GM21717 (cell line): ENCODE results near the gene ANAPC1.
"Not testable (repeated sequence)": the region's sequence is repeated elsewhere in the genome, so short reads cannot be mapped to it uniquely, and the experiment has no call there.

Experiments
- ATAC-seq: cut with Tn5 transposase; IDR thresholded peaks from one replicate; pipeline ENCODE4 v1.9.1; 2021; ENCODE audit warnings: mild to moderate bottlenecking, moderate library complexity; ENCODE audit not compliant: unreplicated experiment

The ANAPC1 gene

DNA sequence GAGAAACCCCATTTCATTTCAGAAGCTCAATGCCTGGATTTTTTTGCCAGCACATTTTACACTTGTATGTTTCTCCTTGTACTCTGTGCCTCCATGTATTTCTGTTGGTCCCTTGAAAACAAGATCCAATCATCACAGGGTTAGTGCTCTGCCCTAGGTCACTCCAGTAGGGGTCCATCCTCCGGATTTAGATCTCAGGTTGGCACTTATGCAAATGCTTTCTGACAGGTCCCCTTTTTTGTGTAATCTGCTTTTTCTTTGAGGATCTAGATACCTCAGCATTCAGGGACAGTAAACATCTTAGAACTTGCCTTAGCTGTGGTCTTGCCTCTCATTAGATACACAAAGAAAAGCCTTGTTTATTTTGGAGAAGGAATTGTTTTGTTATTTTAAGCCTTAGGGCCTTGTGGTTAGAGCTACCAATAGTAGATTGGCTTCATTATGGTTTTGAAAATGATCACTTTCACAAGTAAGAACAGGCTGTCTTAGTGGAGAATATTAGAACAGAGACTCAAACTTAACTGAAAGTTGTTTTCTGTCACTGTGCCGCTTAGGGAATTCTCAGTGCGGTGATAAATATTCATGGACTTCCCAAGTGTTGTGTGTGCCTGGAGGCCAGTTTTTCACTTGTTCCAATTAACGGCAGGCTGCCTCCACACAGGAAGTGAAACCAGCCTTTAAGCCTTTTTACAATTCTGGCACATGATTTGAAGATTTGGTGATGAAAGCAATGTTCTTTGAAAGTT lies 22.2 kb upstream of the ANAPC1 start:
- ATAC-seq, result no peak

DNA sequence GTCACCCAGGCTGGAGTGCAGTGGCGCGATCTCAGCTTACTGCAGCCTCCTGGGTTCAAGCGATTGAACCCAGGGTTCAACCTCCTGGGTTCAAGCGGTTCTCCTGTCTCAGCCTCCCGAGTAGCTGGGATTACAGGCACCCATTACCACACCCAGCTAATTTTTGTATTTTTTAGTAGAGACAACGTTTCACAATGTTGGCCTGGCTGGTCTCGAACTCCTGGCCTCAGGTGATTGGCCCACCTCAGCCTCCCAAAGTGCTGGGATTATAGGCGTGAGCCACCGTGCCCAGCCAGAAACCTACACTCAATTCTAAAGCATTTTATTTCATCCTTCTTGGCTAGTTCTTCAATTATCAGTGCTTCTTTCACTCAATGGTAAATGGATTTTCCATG lies 21.5 kb upstream of the ANAPC1 start:
- ATAC-seq, result not testable (repeated sequence)

- ATAC-seq, result no peak
Observed at GRCh38 chr2:111904726-111905474, 20.9 kb upstream of the ANAPC1 start.

DNA sequence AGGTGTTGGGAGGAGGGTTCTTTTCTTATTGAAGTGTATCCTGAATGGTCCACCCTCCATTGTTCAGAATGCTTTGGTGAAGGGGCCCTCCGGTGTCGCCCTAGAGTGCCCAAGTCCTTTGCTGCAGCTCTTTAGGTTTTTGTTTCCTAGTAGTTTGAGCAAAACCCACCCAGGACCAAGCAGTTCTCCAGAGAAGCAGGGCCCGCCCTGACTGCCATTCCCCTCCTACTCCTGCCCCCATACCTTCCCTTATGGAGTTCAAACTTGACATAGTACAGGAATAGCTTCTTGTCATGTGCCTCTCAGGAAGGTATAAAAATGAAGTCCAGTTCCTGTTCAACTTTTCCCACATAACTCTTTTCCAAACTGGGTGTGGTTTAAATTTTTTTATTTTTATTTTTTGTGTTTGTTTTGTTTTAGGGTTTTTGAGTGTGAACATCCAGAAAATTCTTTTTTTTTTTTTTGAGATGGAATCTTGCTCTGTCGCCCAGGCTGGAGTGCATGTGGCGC lies 20.0 kb upstream of the ANAPC1 start:
- ATAC-seq, result no peak

GRCh38 chr2:111903516-111903915 lies 19.5 kb upstream of the ANAPC1 start:
- ATAC-seq, result no peak

DNA sequence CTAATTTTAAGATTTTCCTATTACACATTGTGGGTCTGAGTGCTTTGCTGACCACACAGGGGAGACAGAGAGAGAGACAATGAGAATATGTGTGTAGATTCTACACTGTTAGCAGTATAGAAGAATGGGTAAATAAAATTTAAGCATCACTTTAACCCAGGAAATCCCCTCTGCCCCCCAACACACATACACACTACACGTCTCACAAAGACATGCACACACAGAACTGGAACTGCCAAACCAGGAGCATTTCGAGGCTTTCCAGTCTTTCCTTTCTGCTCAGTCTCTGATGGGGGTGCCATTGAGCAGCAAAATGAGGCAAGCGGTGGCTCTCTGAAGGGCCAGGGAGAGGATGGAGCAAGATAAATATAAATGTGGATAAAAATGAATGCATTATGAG lies 16.9 kb upstream of the ANAPC1 start:
- no peak for ATAC-seq

- ATAC-seq, result no peak
Observed at GRCh38 chr2:111898703-111899514, 14.9 kb upstream of the ANAPC1 start.

- peak; percentile 68 for ATAC-seq
Observed at GRCh38 chr2:111897924-111898702, 14.1 kb upstream of the ANAPC1 start, which contains the start of gene MERTK. MERTK (plus strand) TSS chr2:111898607; CDS start chr2:111898736, 129 bp downstream.

DNA sequence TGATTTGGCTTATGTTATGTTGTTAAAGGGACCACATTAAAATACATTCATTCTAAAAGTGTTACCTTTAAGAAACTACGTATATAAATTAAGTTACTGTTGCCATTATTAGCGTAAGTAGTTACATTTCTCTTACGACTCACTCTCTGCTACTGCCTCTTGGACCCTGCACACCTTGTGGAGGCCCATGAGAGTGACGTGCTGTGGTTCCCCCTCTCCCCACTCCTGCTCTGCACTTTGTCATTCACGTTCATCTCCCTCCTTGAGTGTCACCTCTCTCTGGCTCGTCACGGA lies 13.6 kb upstream of the ANAPC1 start:
- ATAC-seq, result peak; percentile 27

- no peak for ATAC-seq
Observed at GRCh38 chr2:111896576-111896975, 12.6 kb upstream of the ANAPC1 start.

GRCh38 chr2:111896024-111896423 lies 12.0 kb upstream of the ANAPC1 start:
- ATAC-seq, result no peak

DNA sequence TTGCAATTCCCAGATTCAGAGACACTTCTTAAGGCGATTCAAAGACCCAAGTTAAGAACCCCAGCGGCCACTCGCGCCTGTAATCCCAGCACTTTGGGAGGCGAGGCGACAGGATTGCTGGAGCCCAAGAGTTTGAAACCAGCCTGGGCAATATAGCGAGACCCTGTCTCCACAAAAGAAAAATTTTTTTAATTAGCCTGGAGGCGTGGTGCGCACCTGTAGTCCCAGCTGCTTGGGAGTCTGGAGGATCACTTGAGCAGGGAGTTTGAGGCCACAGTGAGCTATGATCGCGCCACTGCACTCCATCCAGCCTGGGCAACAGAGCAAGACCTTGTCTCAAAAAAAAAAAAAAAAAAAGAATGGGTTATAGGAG lies 585 bp upstream of the ANAPC1 start:
- peak; percentile 8 for ATAC-seq

DNA sequence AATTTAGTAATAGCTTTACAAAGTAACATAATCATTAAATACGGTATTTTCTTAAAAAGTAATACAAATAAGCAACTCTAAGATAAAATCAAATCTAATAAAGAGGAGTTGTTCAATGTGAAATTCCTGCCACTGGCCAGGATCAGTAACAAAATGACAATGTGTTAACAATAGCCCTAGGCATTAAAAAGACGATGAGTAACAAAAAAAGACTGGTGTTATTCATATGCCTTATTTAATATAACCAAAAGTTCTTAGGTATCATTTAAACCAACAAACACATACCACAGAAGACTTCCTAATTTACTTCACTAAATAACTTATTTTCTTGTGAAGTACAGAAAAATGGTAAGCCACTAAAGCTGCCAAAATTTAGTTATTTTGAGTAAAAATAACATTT lies 11.2 kb downstream of the ANAPC1 start:
- not testable (repeated sequence) for ATAC-seq

- ATAC-seq, result not testable (repeated sequence)
Observed at GRCh38 chr2:111865124-111865523, 18.9 kb downstream of the ANAPC1 start.

DNA sequence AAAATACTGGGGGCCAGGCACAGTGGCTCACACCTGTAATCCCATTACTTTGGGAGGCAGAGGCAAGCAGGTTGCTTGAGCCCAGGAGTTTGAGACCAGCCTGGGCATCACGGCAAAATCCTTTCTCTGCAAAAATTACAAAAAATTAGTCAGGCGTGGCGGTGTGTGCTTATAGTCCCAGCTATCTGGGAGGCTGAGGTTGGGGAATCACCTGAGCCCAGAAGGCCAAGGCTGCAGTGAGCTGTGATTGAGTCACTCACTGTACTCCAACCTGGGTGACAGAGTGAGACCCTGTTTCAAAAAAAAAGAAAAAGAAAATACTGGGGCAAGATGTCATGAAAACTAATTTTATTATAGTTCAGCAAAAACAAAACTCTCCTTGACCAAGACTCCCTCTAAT lies 24.0 kb downstream of the ANAPC1 start:
- not testable (repeated sequence) for ATAC-seq

GRCh38 chr2:111852544-111852943 lies 31.4 kb downstream of the ANAPC1 start:
- ATAC-seq, result not testable (repeated sequence)

GRCh38 chr2:111850646-111851045 lies 33.3 kb downstream of the ANAPC1 start:
- ATAC-seq, result not testable (repeated sequence)

- not testable (repeated sequence) for ATAC-seq
Observed at GRCh38 chr2:111839625-111840282, 44.2 kb downstream of the ANAPC1 start.

DNA sequence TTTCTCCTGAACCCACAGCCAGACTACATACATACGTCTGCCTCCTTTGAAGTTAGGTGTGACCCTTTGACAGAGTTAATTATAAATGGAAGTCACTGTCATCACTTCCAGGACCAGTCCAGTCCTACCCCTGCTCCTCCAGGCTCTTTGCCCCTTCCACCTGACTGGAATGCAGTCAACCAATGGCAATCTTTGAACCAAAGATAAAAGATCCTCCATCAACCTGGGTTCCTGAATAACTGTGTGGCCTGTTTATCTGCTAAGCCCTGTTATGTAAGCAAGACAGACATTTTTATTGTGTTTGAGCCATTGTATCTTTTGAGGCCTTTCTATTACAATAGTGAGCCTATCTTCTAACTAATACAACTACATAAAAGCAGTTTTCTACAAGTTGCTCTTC lies 45.0 kb downstream of the ANAPC1 start:
- not testable (repeated sequence) for ATAC-seq

- ATAC-seq, result not testable (repeated sequence)
Observed at GRCh38 chr2:111834221-111834620, 49.8 kb downstream of the ANAPC1 start.
